Inferior parietal cortex (tissue), 1 donor: ENCODE data around the gene GPHA2.

Experiments used
- DNase-seq: peaks from one replicate; pipeline ENCODE4 v3.0.0-alpha.2; 2016; ENCODE audit errors: extremely low spot score

Gene GPHA2

DNA sequence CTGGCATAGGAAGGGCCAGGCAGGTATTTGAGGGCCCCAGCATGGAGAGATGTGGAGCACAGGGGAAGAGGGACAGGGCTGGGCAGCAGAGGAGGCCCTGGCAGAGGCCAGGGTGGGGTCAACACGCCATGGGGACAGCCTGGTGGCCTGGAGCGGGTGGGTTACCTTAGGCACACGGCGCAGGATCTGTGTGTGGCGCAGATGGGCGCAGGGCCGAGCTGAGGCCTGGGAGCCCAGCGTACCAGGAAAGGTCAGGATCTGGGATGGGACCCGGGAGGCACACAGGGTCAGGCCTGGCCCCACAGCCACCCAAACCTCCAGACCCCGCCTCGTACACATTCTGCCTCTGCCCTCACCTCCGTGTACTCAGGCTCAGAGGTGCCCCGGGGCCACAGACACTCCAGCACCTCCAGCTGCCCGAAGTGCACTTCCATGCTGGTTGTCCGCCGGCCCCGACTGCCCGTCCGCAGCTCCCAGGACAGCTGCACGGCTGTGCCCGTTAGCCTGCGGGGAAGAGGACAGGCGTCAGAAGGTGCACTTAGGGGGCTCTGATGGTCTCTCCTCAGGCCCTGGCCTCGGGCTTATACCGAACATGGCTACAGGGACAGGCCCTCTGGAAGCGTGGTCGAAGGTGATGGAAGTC, 25.1 kb downstream of the GPHA2 start:
- DNase-seq: no peak

DNA sequence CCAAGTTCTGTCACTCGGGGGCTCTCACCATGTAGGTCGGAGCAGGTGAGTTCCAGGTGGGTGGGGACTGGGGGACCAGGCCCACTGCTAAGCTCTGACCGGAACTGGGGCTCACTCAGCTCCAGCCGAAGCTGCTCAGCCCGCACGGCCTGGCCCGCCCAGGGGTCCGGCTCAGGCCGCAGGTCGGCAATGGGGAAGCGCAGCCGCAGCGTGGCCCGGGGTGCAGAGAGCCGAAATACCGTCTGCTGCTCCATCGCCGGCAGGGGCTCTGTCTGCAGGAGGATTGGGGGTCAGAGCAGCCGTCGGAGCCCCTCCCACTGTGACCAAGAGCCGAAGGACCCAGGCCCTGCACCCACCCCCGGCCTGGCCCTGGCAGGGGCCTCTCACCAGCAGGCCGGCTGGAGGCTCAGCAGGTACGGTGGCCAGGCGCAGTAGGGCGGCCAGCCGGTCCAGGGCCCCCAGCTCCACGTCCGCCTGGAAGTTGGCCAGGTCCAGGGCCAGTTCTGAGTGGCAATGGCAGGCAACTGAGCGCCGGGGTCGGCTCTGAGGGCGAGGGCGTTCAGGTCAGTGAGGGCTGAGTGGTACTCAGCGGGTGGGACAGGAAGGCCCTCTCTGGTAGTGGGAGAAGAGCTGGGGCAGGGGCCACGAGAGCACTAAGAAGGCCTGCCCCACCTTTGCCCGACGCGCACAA, 25.9 kb downstream of the GPHA2 start:
- no peak for DNase-seq

DNA sequence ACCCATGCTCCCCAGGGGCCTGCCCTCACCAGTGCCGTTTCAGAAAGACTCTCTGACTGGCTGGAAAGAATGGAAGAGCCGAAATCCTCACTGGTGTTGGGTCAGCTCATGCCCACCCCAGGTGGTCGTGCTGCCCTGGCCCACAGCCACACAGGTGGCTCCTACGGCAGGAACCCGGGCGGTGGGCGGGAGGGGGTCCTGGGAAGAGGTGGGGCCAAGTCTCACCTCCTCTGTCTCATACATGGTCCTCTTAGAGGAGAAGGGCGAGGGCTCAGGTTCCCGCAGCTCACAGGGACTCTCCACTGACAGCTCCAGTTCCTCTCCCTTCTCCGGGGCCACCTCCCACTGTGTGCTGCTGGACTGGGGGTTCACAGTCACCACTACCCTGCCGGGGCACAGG, 26.9 kb downstream of the GPHA2 start:
- no peak for DNase-seq

DNA sequence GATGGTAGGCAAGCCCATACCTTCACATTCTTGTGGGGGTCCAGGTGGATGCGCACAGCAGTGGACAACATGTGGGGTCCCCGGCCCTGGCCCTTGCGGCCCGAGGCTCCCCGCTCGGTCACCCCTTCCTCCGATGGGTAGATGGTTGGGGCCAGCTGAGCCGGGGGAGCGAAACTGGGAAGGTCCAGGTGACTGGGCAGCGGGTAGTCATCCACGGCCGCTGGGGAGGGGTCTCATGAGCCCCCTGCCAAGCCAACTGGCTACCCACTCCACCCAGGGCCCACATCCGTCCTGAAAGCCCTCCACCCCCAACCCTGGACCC, 29.4 kb downstream of the GPHA2 start:
- DNase-seq: no peak

DNA sequence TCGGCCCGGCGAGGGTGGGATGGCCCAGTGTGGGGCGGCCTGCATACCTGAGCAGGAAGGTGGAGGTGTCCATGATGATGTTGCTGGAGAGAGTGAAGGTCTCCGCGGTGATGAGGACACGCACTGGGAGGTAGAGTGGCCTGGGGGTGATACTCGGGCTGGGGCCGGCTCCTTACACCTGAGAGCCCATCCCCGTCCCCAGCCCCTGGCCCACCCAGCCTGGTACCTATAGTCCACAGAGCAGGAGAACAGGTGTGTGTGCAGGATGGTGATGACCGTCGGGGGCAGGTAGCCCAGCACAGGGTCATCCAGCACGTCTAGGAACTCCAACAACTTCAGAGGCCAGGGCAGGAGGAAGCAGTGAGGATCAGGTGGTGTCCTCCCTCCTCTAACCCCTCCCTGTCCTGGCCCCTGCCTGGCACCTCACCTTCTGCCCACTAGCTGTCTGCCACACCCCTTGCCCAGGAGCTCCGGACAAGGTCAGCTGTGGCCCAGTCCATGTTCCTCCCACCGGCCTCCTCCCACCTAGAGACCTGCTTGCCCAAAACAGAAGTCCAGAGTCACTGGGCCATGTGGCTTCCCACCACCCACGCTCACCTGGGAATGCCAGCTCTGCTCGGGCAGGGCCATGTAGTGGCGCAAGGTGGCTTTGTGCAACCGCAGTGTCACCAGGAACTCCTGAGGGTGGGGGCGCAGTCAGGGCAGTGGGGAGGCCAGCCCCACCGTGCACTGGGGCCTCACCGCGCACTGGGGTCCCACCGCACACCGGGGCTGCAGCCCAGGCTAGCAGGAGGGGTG, 30.0 kb downstream of the GPHA2 start:
- no peak for DNase-seq

DNA sequence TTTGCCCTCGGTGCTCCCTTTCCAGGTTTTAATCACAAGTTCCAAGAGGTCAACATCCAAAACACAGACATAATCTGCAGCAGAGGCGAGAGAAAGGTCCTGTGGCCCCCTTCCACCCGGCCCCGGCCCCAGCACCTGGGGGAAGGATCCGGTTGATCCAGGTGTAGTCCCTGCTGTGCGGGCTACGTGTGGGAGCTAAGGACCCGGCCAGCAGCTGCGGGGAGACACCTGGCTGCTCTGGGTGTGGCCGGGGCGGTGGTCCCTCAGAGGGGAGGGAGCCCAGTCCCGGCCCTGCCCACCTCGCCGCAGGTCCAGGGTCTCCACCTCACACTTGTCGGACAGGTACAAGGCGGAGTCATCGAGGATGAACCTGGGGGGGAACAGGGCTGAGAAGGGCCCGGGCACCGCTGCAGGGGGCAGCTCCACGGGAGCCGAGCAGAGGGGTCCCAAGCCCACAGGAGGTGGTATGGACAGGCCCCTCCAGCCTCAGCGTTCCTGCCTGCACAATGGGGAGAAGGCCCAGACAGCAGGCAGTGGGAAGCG, 32.3 kb downstream of the GPHA2 start:
- no peak for DNase-seq

DNA sequence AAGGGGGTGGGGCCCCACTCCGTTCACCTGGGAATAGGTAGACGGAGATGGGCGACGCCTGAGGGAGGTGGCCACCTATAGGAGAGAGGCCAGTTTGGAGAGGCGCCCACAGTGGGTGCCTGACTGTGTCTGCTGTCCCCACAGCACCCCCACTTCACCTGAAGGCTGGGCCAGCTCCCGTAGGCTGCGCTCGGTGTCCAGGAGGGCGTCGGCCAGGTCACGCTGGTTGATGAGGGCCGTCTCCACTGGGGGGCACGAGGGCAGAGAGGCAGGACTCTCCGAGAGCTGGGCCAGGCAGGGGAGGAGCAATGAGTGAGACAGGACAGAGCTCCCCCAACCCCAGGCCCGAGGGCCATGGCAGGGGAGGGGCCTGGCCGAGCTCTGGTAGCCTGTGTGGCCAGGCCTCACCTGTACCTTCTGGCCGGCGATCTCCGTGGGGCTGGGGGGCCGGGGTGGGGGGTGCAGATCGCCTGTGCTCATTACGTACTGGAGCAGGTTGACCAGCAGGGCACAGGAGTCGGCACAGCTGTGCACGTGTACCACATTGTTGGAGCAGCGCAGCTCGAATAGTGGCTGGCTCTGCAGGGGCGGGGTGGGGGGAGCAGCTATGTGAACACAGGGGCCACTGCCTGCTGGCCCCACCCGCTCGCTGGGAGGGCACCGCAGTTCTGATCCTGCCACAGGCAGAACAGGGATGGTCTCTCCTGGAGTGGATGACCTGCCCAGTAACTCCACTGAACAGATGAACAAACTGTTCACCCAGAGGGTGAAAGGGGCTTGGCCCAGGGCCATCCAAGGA, 33.4 kb downstream of the GPHA2 start:
- no peak for DNase-seq

DNA sequence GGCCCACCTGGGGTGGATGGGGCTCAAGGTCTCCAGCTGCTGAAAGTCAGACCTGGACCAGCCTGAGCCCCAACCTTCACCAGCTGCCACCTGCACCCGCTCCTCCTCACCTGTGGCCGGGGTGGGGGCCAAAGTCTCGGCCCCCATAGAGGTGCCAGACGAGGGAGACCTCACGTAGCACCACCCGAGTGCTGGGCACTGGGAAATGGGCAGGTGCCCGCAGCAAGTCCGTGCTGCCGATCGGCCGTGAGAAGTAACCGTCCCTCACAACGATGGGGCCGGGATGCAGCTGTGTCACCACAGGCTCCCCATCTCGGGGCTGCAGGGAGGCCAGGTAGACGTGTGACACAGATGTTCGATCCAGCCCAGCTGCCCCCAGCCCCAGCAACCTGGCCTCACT, 34.9 kb downstream of the GPHA2 start:
- no peak for DNase-seq

DNA sequence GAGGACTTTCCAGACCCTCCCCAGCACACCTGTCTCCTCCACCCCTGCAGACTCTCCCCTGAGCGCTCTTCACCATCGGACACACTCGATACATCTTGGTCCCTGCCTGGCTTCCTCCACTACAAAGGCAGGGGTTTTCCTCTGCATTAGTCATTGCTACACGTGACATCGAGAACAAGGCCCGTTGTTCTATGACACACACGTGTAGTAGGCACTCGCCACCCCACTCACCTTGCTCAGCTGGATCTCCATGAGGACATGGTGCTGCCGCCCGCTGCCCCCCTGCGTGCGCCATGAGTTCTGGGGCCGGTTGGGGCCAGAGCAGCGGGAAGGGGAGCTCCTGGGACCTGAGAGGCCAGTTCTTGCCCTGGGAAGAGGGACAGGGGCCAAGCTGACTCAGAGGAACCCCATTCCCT, 35.4 kb downstream of the GPHA2 start:
- DNase-seq: no peak

DNA sequence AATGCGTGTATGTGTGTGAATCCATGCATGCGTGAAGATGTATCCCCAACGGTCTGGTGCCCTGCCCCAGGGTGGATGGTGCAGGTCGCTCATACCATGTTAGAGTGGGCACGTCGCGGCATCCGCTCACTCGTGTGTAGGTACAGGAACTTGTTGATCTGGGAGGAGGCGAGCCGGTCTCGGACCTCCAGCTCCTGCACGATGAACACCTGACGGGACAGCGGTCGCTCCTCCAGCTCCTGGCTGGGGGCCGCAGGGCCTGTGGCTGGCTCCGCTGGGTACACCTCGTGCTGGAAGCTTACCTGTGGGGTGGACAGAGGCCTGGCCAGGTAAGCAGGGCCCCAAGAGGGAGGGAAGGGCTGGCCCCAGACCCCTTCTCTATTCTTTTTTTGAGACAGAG, 37.2 kb downstream of the GPHA2 start:
- DNase-seq: no peak

DNA sequence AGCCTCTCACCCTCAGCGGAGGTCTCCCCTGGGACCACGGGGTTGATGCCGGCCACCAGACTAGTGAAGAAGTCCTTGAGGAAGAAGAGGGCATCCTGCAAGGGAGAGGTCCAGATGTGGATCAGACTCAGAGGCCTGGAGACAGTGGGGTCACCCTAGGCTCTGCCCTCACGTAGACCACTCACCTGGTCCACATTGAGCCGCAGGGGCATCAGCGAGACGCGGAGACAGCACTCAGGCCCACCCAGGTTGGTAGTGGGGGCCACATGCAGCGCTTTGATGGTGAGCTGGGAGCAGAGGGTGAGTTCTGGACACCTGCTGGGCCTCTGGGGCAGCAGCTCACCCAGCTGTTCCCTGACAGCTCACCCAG, 37.6 kb downstream of the GPHA2 start:
- no peak for DNase-seq

DNA sequence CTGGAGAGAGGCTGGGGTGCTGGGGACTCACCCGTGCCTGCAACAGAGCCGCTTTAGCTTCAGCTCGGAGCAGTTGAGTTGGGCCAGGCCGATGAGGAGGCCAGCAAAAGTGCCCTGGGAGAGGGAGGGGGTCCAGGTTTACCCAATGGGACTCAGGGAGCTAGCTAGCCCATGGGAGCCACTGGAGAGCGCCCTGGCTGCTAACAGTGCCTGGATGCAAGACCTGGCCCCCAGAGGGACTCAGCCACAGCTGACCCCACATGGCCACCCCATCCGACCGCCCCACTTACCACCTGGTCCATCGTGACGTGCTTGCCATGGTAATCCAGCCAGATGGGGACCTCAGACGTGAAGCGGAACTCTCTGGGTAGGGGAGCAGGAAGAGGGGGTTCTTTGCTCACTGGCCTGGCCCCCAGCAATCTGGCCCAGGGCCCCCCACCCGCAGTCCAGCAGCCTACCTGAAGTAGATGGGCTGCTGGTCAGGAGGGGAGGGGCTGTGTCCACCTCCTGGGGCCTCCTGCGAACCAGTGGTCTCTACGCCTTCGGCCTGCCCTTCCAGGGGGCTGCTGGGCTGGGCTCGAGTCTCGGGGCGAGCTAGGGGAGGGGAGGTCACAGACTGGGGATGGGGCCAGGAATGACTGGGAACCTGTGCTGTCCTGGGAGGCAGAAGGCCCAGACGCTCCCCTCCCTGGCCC, 38.2 kb downstream of the GPHA2 start:
- DNase-seq: no peak

DNA sequence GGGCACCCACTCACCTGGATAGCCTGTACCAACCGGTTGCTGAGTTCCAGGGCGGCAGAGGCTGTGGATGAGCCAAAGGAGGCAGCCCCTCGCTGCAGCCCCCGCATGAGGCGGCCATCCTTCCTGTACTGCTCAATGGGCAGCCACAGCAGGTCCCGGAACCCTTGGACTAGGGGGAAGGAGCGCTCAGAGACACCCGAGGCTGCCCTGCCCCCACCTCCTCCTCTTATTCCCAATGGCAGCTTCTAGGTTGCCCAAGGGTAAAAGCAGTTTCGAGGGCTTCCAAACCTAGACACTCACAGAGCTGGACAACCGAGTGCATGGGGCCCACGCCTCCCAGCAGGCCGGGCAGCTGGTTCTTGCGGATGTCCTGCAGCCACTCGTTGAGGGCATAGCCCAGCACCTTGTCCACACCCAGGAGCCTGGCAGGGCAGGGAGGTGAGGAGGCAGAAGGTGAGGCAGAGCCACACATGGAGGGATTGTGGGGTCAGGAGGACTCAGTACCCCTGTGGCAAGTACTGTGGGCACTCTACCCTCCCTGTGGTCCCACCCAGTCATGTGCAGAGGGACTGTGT, 39.2 kb downstream of the GPHA2 start:
- DNase-seq: no peak

DNA sequence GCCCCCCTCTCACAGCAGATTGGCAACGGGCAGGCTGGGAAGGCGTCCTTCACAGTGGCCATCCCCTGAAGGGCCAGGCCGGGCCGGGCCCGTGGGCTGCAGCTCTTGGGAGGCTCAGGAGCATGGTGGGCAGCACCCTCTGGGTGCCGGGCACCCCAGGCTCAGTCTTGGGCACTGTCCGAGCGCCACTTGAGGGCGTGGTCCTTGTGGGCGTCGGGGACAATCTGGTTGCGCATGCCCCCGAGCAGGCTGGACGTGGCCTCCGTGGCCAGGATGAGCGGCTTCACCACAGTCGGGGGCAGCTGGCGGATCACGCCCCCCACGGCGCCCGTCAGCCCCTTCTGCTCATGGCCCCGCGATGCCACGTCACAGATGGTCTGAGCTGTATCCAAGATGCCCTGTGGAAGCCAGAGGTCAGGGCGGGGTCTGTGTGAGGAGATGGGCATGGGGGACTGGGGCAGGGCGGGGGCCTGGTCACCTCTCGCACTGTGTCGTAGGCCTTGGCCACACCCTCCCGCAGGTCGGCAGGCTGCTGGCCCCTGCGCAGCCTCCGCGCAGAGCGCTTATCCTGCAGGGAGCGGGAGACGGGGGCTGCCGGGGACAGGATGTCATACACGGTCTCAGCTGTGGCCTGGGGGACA, 40.8 kb downstream of the GPHA2 start:
- no peak for DNase-seq

DNA sequence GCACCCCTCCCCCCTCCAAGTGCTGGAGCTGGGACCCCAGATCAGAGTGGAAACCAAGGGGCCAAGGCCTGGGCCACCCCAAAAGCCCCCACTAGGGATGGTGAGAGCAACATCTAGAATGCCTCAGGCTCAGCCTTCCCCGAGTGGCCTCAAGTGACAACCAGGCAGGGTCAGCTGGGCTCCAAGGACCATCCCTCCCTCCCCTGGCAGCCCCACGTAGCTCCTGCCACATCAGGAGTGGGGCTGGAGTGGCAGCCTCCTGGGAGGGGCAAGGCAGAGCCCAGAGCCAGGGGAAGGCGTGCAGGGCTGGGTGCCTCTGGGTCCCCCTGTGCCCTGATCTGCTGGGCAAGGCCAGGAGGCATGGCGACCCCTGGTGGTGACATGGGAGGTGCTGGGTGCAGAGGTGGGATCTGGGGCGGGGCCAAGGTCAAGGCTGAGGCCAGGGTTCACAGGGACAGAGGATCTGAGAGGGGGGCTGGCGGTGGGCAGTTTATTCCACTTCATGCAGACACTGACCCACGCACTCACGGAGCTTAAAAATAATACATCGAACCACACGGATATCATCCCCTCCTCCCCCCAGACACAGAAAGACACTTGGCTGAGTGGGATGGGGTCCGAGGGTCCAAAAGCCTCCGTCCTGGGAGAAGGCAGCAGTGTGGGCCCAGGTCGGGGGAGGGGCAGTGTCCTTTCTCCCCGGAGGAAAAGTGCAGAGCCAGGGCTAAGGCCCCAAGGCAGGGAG, 41.5 kb downstream of the GPHA2 start:
- peak; percentile 64 for DNase-seq

DNA sequence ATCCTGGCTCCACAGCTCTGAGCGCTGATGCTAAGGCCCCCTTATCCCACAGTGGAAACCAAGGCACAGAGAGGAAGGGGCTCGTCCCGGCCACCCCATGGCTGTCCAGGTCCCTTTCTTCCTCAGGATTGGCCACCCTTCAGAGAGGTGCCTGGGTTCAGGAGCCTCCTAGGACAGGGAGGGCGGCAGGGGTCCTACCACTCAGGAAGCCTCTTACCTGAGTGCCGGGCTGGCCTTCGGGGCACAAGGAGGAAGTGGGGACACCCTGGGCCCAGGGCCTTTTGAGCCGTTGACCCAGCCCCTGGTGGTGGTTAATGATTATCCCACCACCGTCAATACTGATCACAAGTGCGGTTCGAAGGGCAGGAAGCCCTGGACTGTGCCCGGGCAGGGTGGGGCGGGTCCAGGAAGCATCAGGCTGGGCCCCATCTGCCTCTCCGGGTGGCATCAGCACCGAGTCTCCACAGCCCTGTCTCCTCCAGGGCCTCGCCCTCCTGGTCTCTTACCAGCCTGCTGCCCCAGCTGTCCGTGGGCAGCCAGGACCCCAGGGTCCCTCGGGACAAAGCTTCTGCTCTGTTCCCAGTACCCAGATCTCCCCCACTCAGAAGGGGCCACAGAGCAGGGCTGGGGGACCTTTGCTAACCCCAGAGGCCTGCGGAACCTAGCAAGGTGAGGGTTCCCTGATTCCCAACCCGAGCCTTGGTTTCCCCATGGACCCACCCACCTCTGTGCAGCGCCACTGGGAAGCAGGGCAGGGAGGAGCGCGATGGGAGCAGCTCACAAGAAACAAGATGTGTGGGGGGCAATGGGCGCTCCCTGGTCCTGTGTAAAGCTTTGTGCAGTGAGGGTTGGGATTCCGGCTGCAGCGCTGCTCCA, 42.3 kb downstream of the GPHA2 start:
- no peak for DNase-seq

DNA sequence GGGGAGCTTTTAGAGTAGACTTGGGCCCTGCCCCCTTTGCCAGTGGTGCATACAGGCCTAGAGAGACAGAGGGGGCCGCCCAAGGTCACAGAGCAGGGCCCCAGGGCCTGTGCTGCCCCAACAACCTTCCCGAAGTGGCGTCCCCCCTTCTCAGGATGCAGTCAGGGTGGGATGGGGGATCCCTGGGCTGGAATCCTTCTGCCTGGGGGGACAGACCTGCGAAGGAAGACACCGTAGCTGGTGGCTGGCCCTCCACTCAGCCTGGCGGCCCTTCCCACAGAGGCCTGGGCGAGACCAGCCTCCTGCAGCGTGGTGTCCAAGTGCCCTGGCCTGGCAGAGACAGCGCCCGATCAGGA, 42.9 kb downstream of the GPHA2 start:
- no peak for DNase-seq

DNA sequence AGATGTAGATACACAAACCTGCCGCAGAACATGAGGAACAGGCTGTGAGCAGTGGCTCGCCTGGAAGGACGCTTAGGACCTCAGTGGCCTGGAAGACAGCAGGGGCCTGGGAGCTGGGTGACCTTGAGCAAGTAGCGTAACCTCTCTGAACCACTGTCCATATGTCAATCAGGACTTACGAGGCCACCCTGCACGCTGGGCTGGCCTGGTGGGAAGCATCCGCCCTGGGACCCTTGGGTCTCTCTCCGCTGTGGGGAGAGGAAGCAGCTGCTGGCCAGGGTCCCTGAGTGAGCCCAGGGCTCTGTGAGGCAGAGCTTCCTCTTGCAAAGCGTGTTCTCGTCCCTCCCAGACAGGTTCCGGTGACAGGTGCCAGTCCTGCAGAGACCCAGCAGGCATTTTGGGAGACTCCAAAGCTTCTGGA, 43.3 kb downstream of the GPHA2 start:
- no peak for DNase-seq

DNA sequence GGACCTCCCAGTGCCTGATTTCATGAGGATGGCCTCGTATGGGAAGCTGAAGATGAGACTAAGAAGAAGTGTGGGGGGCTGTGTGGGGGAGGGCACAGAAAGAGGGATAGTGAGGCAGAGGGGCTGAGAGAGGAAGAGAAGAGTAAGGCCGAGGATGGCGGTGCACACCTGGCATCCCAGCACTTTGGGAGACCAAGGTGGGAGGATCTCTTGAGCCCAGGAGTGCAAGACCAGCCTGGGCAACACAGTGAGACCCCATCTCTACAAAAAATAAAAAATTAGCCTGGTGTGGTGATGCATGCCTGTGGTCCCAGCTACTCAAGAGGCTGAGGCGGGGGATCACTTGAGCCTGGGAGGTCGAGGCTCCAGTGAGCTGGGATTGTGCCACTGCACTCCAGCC, 43.8 kb downstream of the GPHA2 start:
- no peak for DNase-seq
